ENCODE measurements around the gene PTGIS.

GRCh38 chr20:49510562-49511122, 57.3 kb downstream of the PTGIS start:
- TF ChIP-seq CTCF (conservative IDR thresholded peaks at IDR 0.05) (no peak), ZFX (IDR thresholded peaks at IDR 0.05) (no peak)

Measured in C4-2B (cell line).